Astrocyte of the cerebellum (primary cell): ENCODE measurements around the gene SGO2.

ENCODE experiments used
- DNase-seq: peaks from one replicate; pipeline ENCODE4 v3.0.0-alpha.2; 2011; ENCODE audit warnings: low read depth
- H3K4me3 ChIP-seq: 2 replicates; pipeline ENCODE4 v1.5.1; 2011; ENCODE audit warnings: mild to moderate bottlenecking, low read depth, low read length, moderate library complexity
- CTCF ChIP-seq: IDR thresholded peaks from 2 replicates; pipeline ENCODE4 v1.5.1; 2012; ENCODE audit warnings: low read length, low read depth, moderate library complexity, mild to moderate bottlenecking; ENCODE audit errors: missing control alignments
- in situ Hi-C: cut with HindIII; loops from 2 replicates; pipeline ENCODE4 v1.10.0; 2017; ENCODE audit warnings: low sequenced_read_pairs

SGO2 gene

GRCh38 chr2:200616193-200616592 is 90.2 kb downstream of the SGO2 start:
- H3K4me3 ChIP-seq, result no peak overlapping the region
- in situ Hi-C loops, result no loop called here
- DNase-seq, result no peak
- TF ChIP-seq CTCF, result no peak

- no peak for DNase-seq
- in situ Hi-C loops, result no loop called here
- no peak for TF ChIP-seq CTCF
- no peak overlapping the region for H3K4me3 ChIP-seq
These were observed 90.6 kb downstream of the SGO2 start for GRCh38 chr2:200616656-200617055.

GRCh38 chr2:200617156-200618053 is 91.4 kb downstream of the SGO2 start:
- in situ Hi-C loops, result no loop called here
- no peak for DNase-seq
- TF ChIP-seq CTCF, result no peak
- no peak overlapping the region for H3K4me3 ChIP-seq

GRCh38 chr2:200618054-200618419 is 92.0 kb downstream of the SGO2 start:
- DNase-seq, result no peak
- no peak overlapping the region for H3K4me3 ChIP-seq
- no peak for TF ChIP-seq CTCF
- in situ Hi-C loops, result no loop called here

GRCh38 chr2:200618590-200619021 is 92.6 kb downstream of the SGO2 start:
- TF ChIP-seq CTCF, result peak; percentile 45
- peak; percentile 62 for DNase-seq
- H3K4me3 ChIP-seq, result no peak overlapping the region
- in situ Hi-C loops, result no loop called here

GRCh38 chr2:200619279-200619678 is 93.3 kb downstream of the SGO2 start:
- H3K4me3 ChIP-seq, result no peak overlapping the region
- DNase-seq, result no peak
- TF ChIP-seq CTCF, result no peak
- in situ Hi-C loops, result no loop called here
